ENCODE measurements around the gene CAMTA1.

DNA sequence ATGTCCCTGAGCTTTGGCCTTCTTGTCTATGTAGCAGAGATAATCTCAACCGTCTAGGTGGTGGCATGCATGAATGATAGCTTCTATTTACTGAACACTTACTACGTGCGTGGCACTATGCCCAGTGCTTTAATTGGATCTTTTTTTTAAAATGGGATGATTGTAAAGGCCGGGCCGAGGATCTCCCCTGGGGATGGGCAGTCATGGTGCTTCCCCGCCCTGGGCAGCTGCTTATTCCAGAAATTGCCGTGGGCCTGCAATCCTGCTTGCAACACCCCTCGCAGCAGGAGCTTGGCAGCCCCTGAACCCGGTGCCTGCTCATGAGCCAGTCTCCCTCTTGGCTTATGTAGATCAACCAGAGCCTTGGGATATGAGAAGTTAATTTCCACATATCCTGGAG is 360.7 kb downstream of the CAMTA1 start:
- TF ChIP-seq CTCF (IDR thresholded peaks at IDR 0.05; ENCODE audit: borderline replicate concordance, extremely low read depth, low read length, poor library complexity, severe bottlenecking) (no peak), EZH2 (IDR thresholded peaks at IDR 0.05; ENCODE audit: borderline replicate concordance, low read depth, low read length, severe bottlenecking) (no peak)

Measured in DND-41 (cell line).